Measurements from ENCODE around the gene INO80D.

DNA sequence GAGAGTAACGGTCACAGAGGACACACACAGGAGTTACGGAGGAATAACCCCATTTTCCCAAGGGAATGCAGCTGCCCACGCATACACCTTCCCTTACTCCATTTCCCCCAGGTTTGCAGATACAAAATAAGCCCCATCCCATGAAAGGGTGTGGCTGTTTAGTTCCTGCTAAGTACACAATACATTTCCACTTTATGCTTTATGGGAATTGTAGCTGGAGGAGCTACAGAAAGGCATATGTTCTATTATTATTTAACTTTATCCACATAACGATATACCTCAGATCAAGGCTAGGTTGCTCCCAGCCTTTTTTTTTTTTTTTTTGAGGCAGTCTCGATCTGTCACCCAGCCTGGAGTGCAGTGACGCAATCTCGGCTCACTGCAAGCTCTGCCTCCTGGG lies 22.7 kb upstream of the INO80D start:
- TF ChIP-seq CTCF (IDR thresholded peaks at IDR 0.05; ENCODE audit: insufficient read depth, low read depth, low read length) (no peak), EZH2 (IDR thresholded peaks at IDR 0.05; ENCODE audit: insufficient read depth, low read length) (no peak)

Measured in astrocyte (in vitro differentiated cells and primary cell).